Adrenal gland (tissue), 12 donors: ENCODE measurements around the gene PNP. TPM values are rescaled to one million over a fixed set of nuclear protein-coding genes. Genes with fewer than 3 reads are reported as not detected.
"Not testable (repeated sequence)": the region's sequence is repeated elsewhere in the genome, so short reads cannot be mapped to it uniquely, and the experiment has no call there.

Source experiments
- DNase-seq, 7 donors: peaks; one replicate each; pipeline ENCODE4 v3.0.0-alpha.2; 2019 to 2020
- H3K27ac ChIP-seq, 5 donors: fragments of 200-600 bp; sonication (generic) in 4 of 5; 1 replicate in 3 of 5; 2 replicates in 2 of 5; pipeline versions ENCODE4 v1.5.1 to v1.8.0; 2016 to 2020; ENCODE audit warnings: mild to moderate bottlenecking in 1 of 5
- H3K27me3 ChIP-seq: fragments of 200-600 bp; 2 replicates; pipeline ENCODE4 v1.8.0; 2021
- H3K36me3 ChIP-seq, 2 donors: fragments of 200-600 bp; replicated peaks in 1 of 2; 1 replicate in 1 of 2; 2 replicates in 1 of 2; pipeline versions ENCODE4 v1.5.1 to v1.8.0; 2018 to 2022
- H3K4me1 ChIP-seq, 2 donors: fragments of 200-600 bp; replicated peaks in 1 of 2; 1 replicate in 1 of 2; 2 replicates in 1 of 2; pipeline versions ENCODE4 v1.5.1 to v1.8.0; 2018 to 2021
- H3K4me3 ChIP-seq, 4 donors: fragments of 200-600 bp; sonication (generic) in 3 of 4; one replicate each; pipeline ENCODE4 v1.5.1; 2016 to 2018
- H3K9me3 ChIP-seq, 3 donors: fragments of 200-600 bp; sonication (generic) in 1 of 3; replicated peaks in 1 of 3; 1 replicate in 2 of 3; 2 replicates in 1 of 3; pipeline versions ENCODE4 v1.5.1 to v1.8.0; 2016 to 2021
- CTCF ChIP-seq, 6 experiments: fragments of 450-650 bp in 4 of 6; fragments of 200-600 bp in 2 of 6; sonication (generic) in 1 of 6; IDR thresholded peaks; 1 replicate in 5 of 6; 2 replicates in 1 of 6; pipeline versions ENCODE4 v1.5.1 to v1.8.0; 2016 to 2021; ENCODE audit warnings: antibody characterized with exemption in 6 of 6, mild to moderate bottlenecking in 2 of 6, moderate library complexity in 1 of 6
- POLR2A ChIP-seq, 2 donors: fragments of 450-650 bp; IDR thresholded peaks; one replicate each; pipeline ENCODE4 v1.6.1; 2017; ENCODE audit warnings: antibody characterized with exemption in 2 of 2, mild to moderate bottlenecking in 2 of 2, moderate library complexity in 1 of 2
- WGBS, 4 donors: extraction: QIAGEN DNeasy Blood & Tissue Kit in 2 of 4; methylation state at CpG; one replicate each; pipeline versions ENCODE4 v1.1.5 to v1.1.7; 2013 to 2017; 5-methylcytosine and 5-hydroxymethylcytosine counted together
- intact Hi-C, 2 donors: fragments of 100-400 bp; cut with DNase I; formaldehyde crosslinking; loops; one replicate each; pipeline versions ENCODE4 v1.14.1 to v1.15.0; 2022 to 2023
- polyA plus RNA-seq, 3 donors: library from polyadenylated mRNA; stranded (reverse); fragments of 200-250 nt in 2 of 3; fragments of 350-450 nt in 1 of 3; fragmentation: Illumina TruSeq in 1 of 3; extraction: RNeasy Lipid Tissue Mini Kit (QIAGEN cat#74804) in 1 of 3; gene quantifications; one replicate each; pipeline ENCODE4 v1.2.3, GENCODE V29; 2013 to 2014
- total RNA-seq, 9 donors: library from RNA; depleted of rRNA in 4 of 9; stranded (reverse); fragments of >200 nt in 4 of 9; fragments of 120-200 nt in 1 of 9; fragmentation: NEBNext Ultra II Directional in 1 of 9; extraction: Animal tissue kit (Norgen Biotek cat#: 25700) in 1 of 9; gene quantifications; one replicate each; pipeline versions ENCODE4 v1.1.0 to v1.2.4, GENCODE V29; 2013 to 2023
- donor health status: healthy with polysubstance abuse.
- donor health status: Bipolar disorder and iron deficiency.
- donor health status: DM: yes; HTN: yes; CAD: no.
- donor health status: DM: no; HTN: no; CAD: no.
- donor health status: DM: no; HTN: no; CAD: no.
- donor health status: DM: yes; HTN: yes; CAD: no.

PNP gene
- total and polyA plus RNA-seq, 12 donors, result 5.4 to 101 (median 17.9) TPM

- Histone ChIP-seq H3K27me3 (no peaks in the 10 kb centered on the region), H3K36me3 (no peaks in the 10 kb centered on the region), H3K4me1 (no peaks in the 10 kb centered on the region), H3K9me3 (no peaks in the 10 kb centered on the region), H3K4me3 (no peak overlapping the region), H3K27ac (no peak overlapping the region)
- WGBS, 4 donors, result 68 to 78% (median 71%) methylated on average over 4 of the region's 4 CpGs
- intact Hi-C loops, result no loop called here
- TF ChIP-seq CTCF (IDR thresholded peaks at IDR 0.05), result no peak
- TF ChIP-seq POLR2A (IDR thresholded peaks at IDR 0.05), result no peak
- DNase-seq, result no peak
Measured at GRCh38 chr14:20499108-20499507, 29.9 kb downstream of the PNP start.

GRCh38 chr14:20499881-20500280, 30.7 kb downstream of the PNP start:
- DNase-seq, result no peak
- Histone ChIP-seq H3K4me3 (no peak overlapping the region), H3K36me3 (no peaks in the 10 kb centered on the region), H3K27me3 (no peaks in the 10 kb centered on the region), H3K4me1 (no peaks in the 10 kb centered on the region), H3K27ac (no peak overlapping the region), H3K9me3 (no peaks in the 10 kb centered on the region)
- WGBS, 4 donors, result 86 to 96% (median 90%) methylated on average over 5 of the region's 5 CpGs
- no peak for TF ChIP-seq POLR2A (IDR thresholded peaks at IDR 0.05)
- TF ChIP-seq CTCF (IDR thresholded peaks at IDR 0.05), result no peak
- intact Hi-C loops, result no loop called here

- DNase-seq, result no peak
- no peaks in the 10 kb centered on the region for H3K36me3 ChIP-seq
- intact Hi-C loops, result no loop called here
- H3K9me3 ChIP-seq, result no peaks in the 10 kb centered on the region
- 92 to 98% (median 95%) methylated on average over 2 of the region's 2 CpGs for WGBS, 4 donors
- H3K4me3 ChIP-seq, result no peak overlapping the region
- no peaks in the 10 kb centered on the region for H3K27me3 ChIP-seq
- TF ChIP-seq POLR2A (IDR thresholded peaks at IDR 0.05), result no peak
- no peak for TF ChIP-seq CTCF (IDR thresholded peaks at IDR 0.05)
- H3K27ac ChIP-seq, result no peak overlapping the region
- H3K4me1 ChIP-seq, result no peaks in the 10 kb centered on the region
Measured at GRCh38 chr14:20501346-20501745, 32.1 kb downstream of the PNP start.

- TF ChIP-seq POLR2A (IDR thresholded peaks at IDR 0.05), result no peak
- TF ChIP-seq CTCF (IDR thresholded peaks at IDR 0.05), result no peak
- Histone ChIP-seq H3K9me3 (no peaks in the 10 kb centered on the region), H3K4me1 (no peaks in the 10 kb centered on the region), H3K36me3 (no peaks in the 10 kb centered on the region), H3K27me3 (no peaks in the 10 kb centered on the region), H3K27ac (no peak overlapping the region), H3K4me3 (no peak overlapping the region)
- no peak for DNase-seq
- intact Hi-C loops, result no loop called here
- 45 to 58% (median 49%) methylated on average over 6 of the region's 6 CpGs for WGBS, 4 donors
Measured at GRCh38 chr14:20503898-20504297, 34.7 kb downstream of the PNP start.

- H3K36me3 ChIP-seq, H3K27me3 ChIP-seq, H3K9me3 ChIP-seq, H3K4me1 ChIP-seq, DNase-seq, H3K27ac ChIP-seq, intact Hi-C loops, H3K4me3 ChIP-seq: not testable (repeated sequence)
- 94 to 97% methylated on average over 6 to 25 of the region's 30 CpGs; no CpG with 5 or more reads in 2 of the 4 donors for WGBS, 4 donors
Measured at GRCh38 chr14:20506276-20506675, 37.1 kb downstream of the PNP start.

- H3K36me3 ChIP-seq, H3K27ac ChIP-seq, H3K27me3 ChIP-seq, H3K4me3 ChIP-seq, H3K9me3 ChIP-seq, intact Hi-C loops, DNase-seq, H3K4me1 ChIP-seq: not testable (repeated sequence)
- 93% methylated on average over 5 of the region's 30 CpGs; no CpG with 5 or more reads in 3 of the 4 donors for WGBS, 4 donors
Measured at GRCh38 chr14:20506752-20507151, 37.5 kb downstream of the PNP start.

GRCh38 chr14:20507537-20507936, 38.3 kb downstream of the PNP start:
- H3K27me3 ChIP-seq, intact Hi-C loops, DNase-seq, H3K4me1 ChIP-seq, H3K9me3 ChIP-seq, H3K4me3 ChIP-seq, H3K36me3 ChIP-seq, H3K27ac ChIP-seq: not testable (repeated sequence)
- WGBS, 4 donors, result 87 to 93% (median 92%) methylated on average over 3 of the region's 3 CpGs
